ENCODE measurements around the gene PLEKHA8.

DNA sequence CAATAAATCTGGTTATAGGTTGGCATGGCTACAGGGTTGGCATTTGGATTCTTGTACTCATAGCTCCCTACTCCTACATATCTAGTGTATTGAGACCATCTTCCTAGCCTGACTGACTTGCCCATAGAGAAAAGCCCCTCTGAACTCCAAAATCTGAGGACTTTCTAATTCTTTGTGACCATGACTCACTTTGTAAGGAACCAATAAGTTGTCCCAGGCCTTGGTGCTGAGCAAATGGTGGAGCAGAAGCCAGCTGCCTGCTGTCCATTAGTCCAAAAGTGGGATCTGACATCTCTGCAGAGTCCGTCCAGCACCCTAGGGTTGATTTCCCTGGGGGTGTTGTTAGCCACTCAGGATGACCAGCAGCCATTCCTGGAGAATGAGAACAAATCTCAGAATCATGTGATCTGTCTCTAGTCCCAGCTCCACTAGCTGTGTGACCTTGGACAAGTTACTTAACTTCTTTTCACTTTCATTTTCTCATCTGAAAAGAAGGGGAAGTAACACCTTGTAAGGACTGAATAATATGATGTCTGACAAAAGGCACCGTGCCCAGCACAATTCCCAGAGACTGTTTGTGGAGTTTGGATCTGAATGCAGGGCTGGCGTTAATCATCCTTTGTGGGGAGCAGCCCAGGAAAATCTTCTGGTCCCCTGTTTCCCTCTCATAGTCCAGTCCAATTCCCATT lies 150.7 kb downstream of the PLEKHA8 start:
- TF ChIP-seq, protein P1, sequence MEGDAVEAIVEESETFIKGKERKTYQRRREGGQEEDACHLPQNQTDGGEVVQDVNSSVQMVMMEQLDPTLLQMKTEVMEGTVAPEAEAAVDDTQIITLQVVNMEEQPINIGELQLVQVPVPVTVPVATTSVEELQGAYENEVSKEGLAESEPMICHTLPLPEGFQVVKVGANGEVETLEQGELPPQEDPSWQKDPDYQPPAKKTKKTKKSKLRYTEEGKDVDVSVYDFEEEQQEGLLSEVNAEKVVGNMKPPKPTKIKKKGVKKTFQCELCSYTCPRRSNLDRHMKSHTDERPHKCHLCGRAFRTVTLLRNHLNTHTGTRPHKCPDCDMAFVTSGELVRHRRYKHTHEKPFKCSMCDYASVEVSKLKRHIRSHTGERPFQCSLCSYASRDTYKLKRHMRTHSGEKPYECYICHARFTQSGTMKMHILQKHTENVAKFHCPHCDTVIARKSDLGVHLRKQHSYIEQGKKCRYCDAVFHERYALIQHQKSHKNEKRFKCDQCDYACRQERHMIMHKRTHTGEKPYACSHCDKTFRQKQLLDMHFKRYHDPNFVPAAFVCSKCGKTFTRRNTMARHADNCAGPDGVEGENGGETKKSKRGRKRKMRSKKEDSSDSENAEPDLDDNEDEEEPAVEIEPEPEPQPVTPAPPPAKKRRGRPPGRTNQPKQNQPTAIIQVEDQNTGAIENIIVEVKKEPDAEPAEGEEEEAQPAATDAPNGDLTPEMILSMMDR (conservative IDR thresholded peaks at IDR 0.05; ENCODE audit: low read depth, low read length) = no peak
- TF ChIP-seq EZH2phosphoT487 (IDR thresholded peaks at IDR 0.05; ENCODE audit: borderline replicate concordance, low read length) = no peak

All from PC-3 (cell line).